Ecto neural progenitor cell (in vitro differentiated cells): ENCODE measurements around the gene SH3TC2.

Source experiments
- DNase-seq: peaks from one replicate; pipeline ENCODE4 v3.0.0-alpha.2; 2018; ENCODE audit warnings: low spot score

The SH3TC2 gene

GRCh38 chr5:149028984-149029383, 33.9 kb downstream of the SH3TC2 start:
- no peak for DNase-seq

- no peak for DNase-seq
Measured at GRCh38 chr5:149028161-149028560, 34.7 kb downstream of the SH3TC2 start.

GRCh38 chr5:149027636-149028035, 35.2 kb downstream of the SH3TC2 start:
- no peak for DNase-seq

- DNase-seq: no peak
Measured at GRCh38 chr5:149024943-149025342, 37.9 kb downstream of the SH3TC2 start.

- no peak for DNase-seq
Measured at GRCh38 chr5:149024477-149024876, 38.4 kb downstream of the SH3TC2 start.

GRCh38 chr5:149022200-149022599, 40.7 kb downstream of the SH3TC2 start:
- no peak for DNase-seq

GRCh38 chr5:149019679-149020078, 43.2 kb downstream of the SH3TC2 start:
- DNase-seq: no peak

- DNase-seq: no peak
Measured at GRCh38 chr5:149018909-149019443, 43.9 kb downstream of the SH3TC2 start.

GRCh38 chr5:149017636-149018035, 45.2 kb downstream of the SH3TC2 start:
- no peak for DNase-seq

GRCh38 chr5:149015561-149015960, 47.3 kb downstream of the SH3TC2 start:
- no peak for DNase-seq

GRCh38 chr5:149015126-149015525, 47.7 kb downstream of the SH3TC2 start:
- no peak for DNase-seq

GRCh38 chr5:149014571-149015031, 48.3 kb downstream of the SH3TC2 start:
- no peak for DNase-seq

- DNase-seq: no peak
Measured at GRCh38 chr5:149013796-149014195, 49.1 kb downstream of the SH3TC2 start.

- DNase-seq: no peak
Measured at GRCh38 chr5:149012350-149012749, 50.5 kb downstream of the SH3TC2 start.

- no peak for DNase-seq
Measured at GRCh38 chr5:149011728-149012127, 51.1 kb downstream of the SH3TC2 start.

GRCh38 chr5:149011084-149011483, 51.8 kb downstream of the SH3TC2 start:
- no peak for DNase-seq

- DNase-seq: no peak
Measured at GRCh38 chr5:149007174-149007573, 55.7 kb downstream of the SH3TC2 start.

GRCh38 chr5:149006426-149006825, 56.4 kb downstream of the SH3TC2 start:
- DNase-seq: no peak

- no peak for DNase-seq
Measured at GRCh38 chr5:149005077-149005892, 57.6 kb downstream of the SH3TC2 start.

- no peak for DNase-seq
Measured at GRCh38 chr5:149004559-149004958, 58.3 kb downstream of the SH3TC2 start.

- DNase-seq: no peak
Measured at GRCh38 chr5:149002761-149003689, 59.8 kb downstream of the SH3TC2 start.

- peak; percentile 70 for DNase-seq
Measured at GRCh38 chr5:149002053-149002452, 60.8 kb downstream of the SH3TC2 start.

GRCh38 chr5:149001162-149001561, 61.7 kb downstream of the SH3TC2 start:
- no peak for DNase-seq
